Measurements from ENCODE around the gene TRIM50. TPM values are rescaled to one million over a fixed set of nuclear protein-coding genes. Genes with fewer than 3 reads are reported as not detected.

Gene TRIM50
- total and polyA plus RNA-seq, 2 of the 4 experiments (the other 2 are of a cell fraction), result not detected

- DNase-seq, result no peak
These were observed 23.7 kb upstream of the TRIM50 start for GRCh38 chr7:73351447-73352167.

More at GRCh38 chr7:73351447-73352167, 23.7 kb upstream of the TRIM50 start:
- Histone ChIP-seq H3K23ac (ENCODE audit: low read depth, low read length) (no peak overlapping the region), H3K9me3 (ENCODE audit: control insufficient read depth, insufficient read depth, low read length) (peaks cover 9% of the 10 kb centered on the region), H3K36me3 (ENCODE audit: control insufficient read depth, insufficient read depth, low read length) (no peaks in the 10 kb centered on the region), H3K4me3 (ENCODE audit: insufficient read depth, low read depth, low read length) (no peak overlapping the region), H4K91ac (ENCODE audit: insufficient read depth, low read depth, low read length) (no peak overlapping the region), H3K4me2 (ENCODE audit: low read depth, low read length) (no peak overlapping the region), H4K20me1 (ENCODE audit: insufficient read depth, low read length) (no peaks in the 10 kb centered on the region), H3K9me1 (ENCODE audit: insufficient read depth, low read length) (no peaks in the 10 kb centered on the region), H3K27me3 (ENCODE audit: control insufficient read depth, insufficient read depth, low read length) (peaks cover 9% of the 10 kb centered on the region), H3K14ac (replicated peaks; ENCODE audit: low read depth, low read length) (no peak overlapping the region), H3K18ac (ENCODE audit: low read depth, low read length) (no peak overlapping the region), H2BK15ac (ENCODE audit: low read depth, low read length) (no peak overlapping the region), H3K79me1 (ENCODE audit: low read depth in 1 of 2, low read length in 2 of 2) (no peaks in the 10 kb centered on the region), H2BK20ac (ENCODE audit: low read depth, low read length) (no peak overlapping the region), H3K27ac (ENCODE audit: insufficient read depth, low read length) (no peak overlapping the region), H2BK5ac (ENCODE audit: low read depth, low read length, poor library complexity, severe bottlenecking) (no peak overlapping the region), H3K4ac (ENCODE audit: low read depth, low read length) (no peak overlapping the region), H2AK9ac (replicated peaks; ENCODE audit: low read depth, low read length, poor library complexity) (no peak overlapping the region), H3K56ac (ENCODE audit: extremely low read depth, insufficient read depth, low read length) (no peak overlapping the region), H4K8ac (ENCODE audit: low read depth in 2 of 2, low read length in 2 of 2) (no peak overlapping the region), H2AFZ (replicated peaks; ENCODE audit: low read length, poor library complexity) (no peak overlapping the region), H2BK120ac (ENCODE audit: low read depth, low read length) (no peak overlapping the region), H4K5ac (ENCODE audit: low read depth, low read length) (no peak overlapping the region), H3K4me1 (ENCODE audit: control insufficient read depth, insufficient read depth, low read length) (no peaks in the 10 kb centered on the region; the same call in 1 of the 2 replicates), H2AK5ac (ENCODE audit: low read depth, low read length) (no peak overlapping the region), H3K9ac (ENCODE audit: low read depth, low read length) (no peak overlapping the region)
- WGBS, 2 experiments (ENCODE audit: extremely low coverage in 2 of 2, insufficient read length in 1 of 2), result 100% methylated on average over 1 of the region's 6 CpGs; no CpG with 5 or more reads in 1 of the 2 experiments
- ATAC-seq (ENCODE audit: low read depth), result no peak
- ChIA-PET CTCF (no interaction called here), POLR2A (ENCODE audit: unreplicated experiment) (no interaction called here)
- no TSS peak for BruUV-seq (replicated peaks)
- in situ Hi-C loops (cut with MboI; ENCODE audit: low sequenced_read_pairs), result no loop called here
- dilution Hi-C loops (cut with HindIII; ENCODE audit: low sequenced_read_pairs, unreplicated experiment), result no loop called here
- no peak for TF ChIP-seq MAFK (IDR thresholded peaks at IDR 0.05; ENCODE audit: low read depth, low read length)
- TF ChIP-seq RCOR1 (IDR thresholded peaks at IDR 0.05; ENCODE audit: insufficient replicate concordance, low read length), result no peak
- TF ChIP-seq, protein P1, sequence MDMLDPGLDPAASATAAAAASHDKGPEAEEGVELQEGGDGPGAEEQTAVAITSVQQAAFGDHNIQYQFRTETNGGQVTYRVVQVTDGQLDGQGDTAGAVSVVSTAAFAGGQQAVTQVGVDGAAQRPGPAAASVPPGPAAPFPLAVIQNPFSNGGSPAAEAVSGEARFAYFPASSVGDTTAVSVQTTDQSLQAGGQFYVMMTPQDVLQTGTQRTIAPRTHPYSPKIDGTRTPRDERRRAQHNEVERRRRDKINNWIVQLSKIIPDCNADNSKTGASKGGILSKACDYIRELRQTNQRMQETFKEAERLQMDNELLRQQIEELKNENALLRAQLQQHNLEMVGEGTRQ (IDR thresholded peaks at IDR 0.05; ENCODE audit: low read depth, low read length), result no peak
- no peak for TF ChIP-seq RFX5 (IDR thresholded peaks at IDR 0.05; ENCODE audit: low read depth, low read length)
- no peak for TF ChIP-seq SMC3 (IDR thresholded peaks at IDR 0.05; ENCODE audit: low read depth, low read length)
- no peak for TF ChIP-seq FOS (IDR thresholded peaks at IDR 0.05; ENCODE audit: low read depth, low read length)
- no peak for TF ChIP-seq MXI1 (IDR thresholded peaks at IDR 0.05; ENCODE audit: borderline replicate concordance, low read depth, low read length)
- TF ChIP-seq RAD21 (IDR thresholded peaks at IDR 0.05; ENCODE audit: low read length), result no peak
- TF ChIP-seq CEBPB (IDR thresholded peaks at IDR 0.05; ENCODE audit: low read depth, low read length), result no peak
- no peak for TF ChIP-seq POLR2A (IDR thresholded peaks at IDR 0.05; ENCODE audit: low read depth, low read length)
- TF ChIP-seq BHLHE40 (IDR thresholded peaks at IDR 0.05; ENCODE audit: low read depth, low read length), result no peak
- TF ChIP-seq MAZ (IDR thresholded peaks at IDR 0.05; ENCODE audit: borderline replicate concordance, low read depth, low read length), result no peak
- TF ChIP-seq NFE2L2 (IDR thresholded peaks at IDR 0.05; ENCODE audit: low read depth, low read length), result no peak
- no peak for TF ChIP-seq ELK1 (IDR thresholded peaks at IDR 0.05; ENCODE audit: borderline replicate concordance, low read depth, low read length)
- TF ChIP-seq CTCF (conservative IDR thresholded peaks at IDR 0.05; ENCODE audit: low read depth, low read length), result no peak
- TF ChIP-seq CHD1 (IDR thresholded peaks at IDR 0.05; ENCODE audit: low read depth, low read length), result no peak
- intact Hi-C loops (cut with micrococcal nuclease), result loop anchor here (5.0 kb wide), 2 partner anchors 36 to 76 kb away; no protein-coding TSS in a partner anchor
